Parathyroid adenoma (tissue), 2 donors: ENCODE results near the gene CDC42BPG.

Source experiments
- H2AFZ ChIP-seq: fragments of 300-600 bp; sonication (generic); one replicate; pipeline ENCODE4 v1.7.0; 2017; ENCODE audit warnings: antibody characterized with exemption, mild to moderate bottlenecking
- H3K27ac ChIP-seq: fragments of 300-600 bp; sonication (generic); one replicate; pipeline ENCODE4 v1.7.0; 2017
- H3K27me3 ChIP-seq: fragments of 300-600 bp; sonication (generic); one replicate; pipeline ENCODE4 v1.7.0; 2017; ENCODE audit warnings: low read length; ENCODE audit not compliant: control insufficient read depth, insufficient read depth
- H3K36me3 ChIP-seq: fragments of 300-600 bp; sonication (generic); one replicate; pipeline ENCODE4 v1.7.0; 2017; ENCODE audit warnings: low read length; ENCODE audit not compliant: control insufficient read depth, insufficient read depth
- H3K4me1 ChIP-seq: fragments of 300-600 bp; sonication (generic); one replicate; pipeline ENCODE4 v1.7.0; 2017; ENCODE audit warnings: control low read depth
- H3K4me2 ChIP-seq: fragments of 300-600 bp; sonication (generic); one replicate; pipeline ENCODE4 v1.7.0; 2017; ENCODE audit warnings: low read length
- H3K4me3 ChIP-seq: fragments of 300-600 bp; sonication (generic); one replicate; pipeline ENCODE4 v1.7.0; 2017; ENCODE audit warnings: low read depth, low read length
- H3K79me2 ChIP-seq: fragments of 300-600 bp; sonication (generic); one replicate; pipeline ENCODE4 v1.7.0; 2017; ENCODE audit warnings: control low read depth
- H3K9ac ChIP-seq: fragments of 300-600 bp; sonication (generic); one replicate; pipeline ENCODE4 v1.7.0; 2017; ENCODE audit warnings: mild to moderate bottlenecking
- H3K9me3 ChIP-seq: fragments of 300-600 bp; sonication (generic); one replicate; pipeline ENCODE4 v1.7.0; 2017; ENCODE audit warnings: low read length; ENCODE audit not compliant: control insufficient read depth
- TF ChIP-seq, protein P1 (sequence below): fragments of 300-600 bp; sonication (generic); IDR thresholded peaks from one replicate; pipeline ENCODE4 v1.7.0; 2017; ENCODE audit warnings: antibody characterized with exemption, mild to moderate bottlenecking
- donor health status: primary hyperparathyroidism.

CDC42BPG gene

GRCh38 chr11:64838600-64839334, 5.7 kb downstream of the CDC42BPG start:
- TF ChIP-seq, protein P1, sequence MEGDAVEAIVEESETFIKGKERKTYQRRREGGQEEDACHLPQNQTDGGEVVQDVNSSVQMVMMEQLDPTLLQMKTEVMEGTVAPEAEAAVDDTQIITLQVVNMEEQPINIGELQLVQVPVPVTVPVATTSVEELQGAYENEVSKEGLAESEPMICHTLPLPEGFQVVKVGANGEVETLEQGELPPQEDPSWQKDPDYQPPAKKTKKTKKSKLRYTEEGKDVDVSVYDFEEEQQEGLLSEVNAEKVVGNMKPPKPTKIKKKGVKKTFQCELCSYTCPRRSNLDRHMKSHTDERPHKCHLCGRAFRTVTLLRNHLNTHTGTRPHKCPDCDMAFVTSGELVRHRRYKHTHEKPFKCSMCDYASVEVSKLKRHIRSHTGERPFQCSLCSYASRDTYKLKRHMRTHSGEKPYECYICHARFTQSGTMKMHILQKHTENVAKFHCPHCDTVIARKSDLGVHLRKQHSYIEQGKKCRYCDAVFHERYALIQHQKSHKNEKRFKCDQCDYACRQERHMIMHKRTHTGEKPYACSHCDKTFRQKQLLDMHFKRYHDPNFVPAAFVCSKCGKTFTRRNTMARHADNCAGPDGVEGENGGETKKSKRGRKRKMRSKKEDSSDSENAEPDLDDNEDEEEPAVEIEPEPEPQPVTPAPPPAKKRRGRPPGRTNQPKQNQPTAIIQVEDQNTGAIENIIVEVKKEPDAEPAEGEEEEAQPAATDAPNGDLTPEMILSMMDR, result no peak
- Histone ChIP-seq H3K9me3 (no peaks in the 10 kb centered on the region), H3K9ac (no peak overlapping the region), H3K27ac (no peak overlapping the region), H3K4me1 (no peaks in the 10 kb centered on the region), H3K79me2 (no peaks in the 10 kb centered on the region), H3K4me2 (no peak overlapping the region), H3K4me3 (no peak overlapping the region), H2AFZ (no peak overlapping the region), H3K27me3 (no peaks in the 10 kb centered on the region), H3K36me3 (no peaks in the 10 kb centered on the region)

DNA sequence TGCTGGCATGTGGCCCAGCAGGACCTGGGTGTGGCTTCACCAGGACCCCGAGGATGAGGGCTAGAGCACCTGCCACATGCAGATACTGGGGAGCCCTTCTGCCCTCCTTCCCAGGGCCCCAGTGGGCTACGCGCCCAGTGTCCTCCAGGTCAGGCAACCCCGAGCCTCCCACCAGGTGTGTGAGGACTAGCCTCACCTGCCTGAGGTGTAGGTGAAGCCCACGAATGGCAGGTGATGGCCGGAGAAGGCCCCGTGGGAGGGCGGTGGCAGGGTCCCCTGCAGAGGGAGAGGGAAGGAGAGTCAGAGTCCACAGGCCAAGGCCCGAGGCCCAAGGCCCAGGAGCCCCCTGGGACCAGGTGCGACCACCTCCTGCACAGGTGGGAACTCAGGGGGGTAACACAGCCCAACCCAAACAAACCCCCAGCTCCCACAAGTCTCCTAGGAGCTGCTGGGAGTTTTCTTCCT, 6.5 kb downstream of the CDC42BPG start:
- no peaks in the 10 kb centered on the region for H3K4me1 ChIP-seq
- no peak overlapping the region for H3K4me2 ChIP-seq
- H3K36me3 ChIP-seq, result no peaks in the 10 kb centered on the region
- H3K27me3 ChIP-seq, result no peaks in the 10 kb centered on the region
- H3K9ac ChIP-seq, result no peak overlapping the region
- no peaks in the 10 kb centered on the region for H3K79me2 ChIP-seq
- no peak overlapping the region for H2AFZ ChIP-seq
- no peak overlapping the region for H3K4me3 ChIP-seq
- TF ChIP-seq, protein P1, result no peak
- no peaks in the 10 kb centered on the region for H3K9me3 ChIP-seq
- H3K27ac ChIP-seq, result no peak overlapping the region

- Histone ChIP-seq H3K9me3 (no peaks in the 10 kb centered on the region), H3K36me3 (no peaks in the 10 kb centered on the region)
- TF ChIP-seq, protein P1, result no peak
Measured at GRCh38 chr11:64836448-64837072, 7.9 kb downstream of the CDC42BPG start.

GRCh38 chr11:64835616-64836447, 8.6 kb downstream of the CDC42BPG start:
- Histone ChIP-seq H3K79me2 (no peaks in the 10 kb centered on the region), H2AFZ (no peak overlapping the region), H3K27me3 (no peaks in the 10 kb centered on the region), H3K9ac (no peak overlapping the region), H3K36me3 (no peaks in the 10 kb centered on the region), H3K4me1 (no peaks in the 10 kb centered on the region), H3K4me3 (no peak overlapping the region), H3K9me3 (no peaks in the 10 kb centered on the region), H3K4me2 (no peak overlapping the region), H3K27ac (no peak overlapping the region)
- TF ChIP-seq, protein P1, result no peak

More at GRCh38 chr11:64836448-64837072, 7.9 kb downstream of the CDC42BPG start:
- H3K27ac ChIP-seq, result no peak overlapping the region
- H3K4me3 ChIP-seq, result no peak overlapping the region
- no peak overlapping the region for H2AFZ ChIP-seq
- H3K9ac ChIP-seq, result no peak overlapping the region
- H3K79me2 ChIP-seq, result no peaks in the 10 kb centered on the region
- no peaks in the 10 kb centered on the region for H3K27me3 ChIP-seq
- H3K4me1 ChIP-seq, result no peaks in the 10 kb centered on the region
- no peak overlapping the region for H3K4me2 ChIP-seq
